Right renal cortex interstitium (tissue), 3 donors: Measurements from ENCODE around the gene NSMF. TPM values are rescaled to one million over a fixed set of nuclear protein-coding genes. Genes with fewer than 3 reads are reported as not detected.
A peak's percentile ranks its signal among the peaks of the same experiment; 100 is the strongest.
"Not testable (repeated sequence)": the region's sequence is repeated elsewhere in the genome, so short reads cannot be mapped to it uniquely, and the experiment has no call there.

Experiments
- DNase-seq, 3 donors: peaks; one replicate each; pipeline ENCODE4 v3.0.0-alpha.2; 2013; ENCODE audit warnings: low read depth in 3 of 3, low spot score in 2 of 3
- polyA plus RNA-seq, 3 donors: library from polyadenylated mRNA; unstranded; fragments of 120-200 nt; gene quantifications; one replicate each; pipeline ENCODE4 v1.2.1, GENCODE V29; 2013; ENCODE audit not compliant: insufficient read length in 3 of 3

The NSMF gene
- polyA plus RNA-seq, 3 donors = 51.0 to 58.8 (median 57.3) TPM

GRCh38 chr9:137459601-137460362, 648 bp upstream of the NSMF start:
- no peak for DNase-seq

DNA sequence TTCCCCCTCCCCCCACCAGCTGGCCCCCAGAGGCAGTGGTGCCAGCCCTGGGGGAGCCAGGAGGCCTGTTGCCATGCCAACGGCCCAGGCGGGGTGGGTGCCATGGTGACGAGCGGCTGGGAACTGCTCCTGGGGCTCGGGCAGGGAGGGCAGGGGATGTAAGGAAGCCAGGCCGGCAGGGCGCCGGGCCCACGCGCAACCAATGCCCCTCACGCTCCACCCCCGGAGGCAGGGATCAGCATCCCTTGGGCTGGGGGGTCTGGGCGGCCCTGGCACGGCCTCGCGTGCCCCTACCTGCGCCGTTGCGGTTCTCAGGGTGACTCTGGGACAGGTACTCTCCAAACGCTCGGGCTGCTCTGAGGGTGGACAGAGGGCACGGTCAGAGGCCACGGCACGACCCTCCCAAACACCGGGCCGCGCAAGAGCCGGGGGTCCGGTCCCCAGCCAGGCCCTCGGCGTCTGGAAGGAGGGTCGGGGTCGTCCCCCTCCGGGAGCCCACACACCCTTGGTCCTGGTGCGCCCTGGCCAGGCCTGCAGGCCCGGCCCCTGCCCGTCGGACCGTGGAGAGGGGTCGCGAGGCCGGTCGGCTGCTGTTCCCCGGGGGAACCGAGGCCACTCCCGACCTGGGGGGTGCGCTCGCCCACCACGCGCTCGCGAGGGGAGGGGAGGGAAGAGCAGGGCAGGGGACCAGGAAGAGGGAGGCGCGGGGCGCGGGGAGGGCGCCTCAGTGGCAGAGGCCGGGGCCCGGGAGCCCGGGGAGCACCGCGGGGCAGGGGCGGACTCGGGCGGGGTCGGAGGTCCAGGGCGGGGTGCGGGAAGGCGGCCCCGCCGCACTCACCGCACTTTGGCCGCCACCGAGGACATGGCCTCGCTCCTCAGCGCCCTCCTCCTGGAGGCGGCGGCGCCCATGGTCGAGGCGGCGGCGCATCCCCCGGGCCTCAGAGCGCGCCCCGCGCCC, 661 bp downstream of the NSMF start:
- no peak for DNase-seq

DNA sequence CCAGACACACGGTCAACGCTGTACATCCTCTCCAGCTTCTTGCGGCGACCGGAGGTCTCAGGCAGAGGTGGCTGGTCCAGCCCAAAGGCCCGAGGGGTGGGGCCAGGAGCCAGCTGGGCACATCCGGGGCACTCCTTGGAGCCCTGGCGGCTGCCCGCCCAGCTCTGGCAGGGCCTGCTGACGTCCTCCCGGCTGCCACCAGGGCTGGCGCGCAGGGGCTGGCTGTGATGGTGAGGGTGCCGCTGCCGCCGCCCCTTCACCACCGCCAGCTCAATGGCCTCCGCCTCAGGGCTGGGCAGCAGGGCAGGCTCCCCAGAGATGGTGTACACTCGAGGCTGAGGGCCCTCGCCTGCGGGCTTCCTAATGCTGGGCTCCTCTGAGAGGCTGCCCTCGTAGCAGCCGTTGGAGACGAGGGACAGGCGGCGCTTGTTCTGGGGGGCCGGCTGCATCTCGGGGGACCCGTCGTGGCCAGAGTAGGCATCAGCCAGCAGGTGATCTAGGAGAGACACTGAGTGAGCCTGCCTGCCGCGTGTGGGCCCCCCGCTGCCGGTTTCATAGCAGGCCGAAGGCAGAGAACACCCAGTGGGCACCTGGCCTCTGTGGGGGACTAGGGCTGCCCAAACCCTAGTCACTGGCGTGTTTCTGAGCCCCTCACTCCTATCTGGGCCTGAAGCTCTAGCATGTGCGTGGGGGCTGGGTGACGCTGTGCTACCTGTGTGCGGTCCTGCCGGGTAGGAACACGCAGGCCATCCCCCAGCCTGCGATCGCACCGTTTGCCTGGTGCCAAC, 1.5 kb downstream of the NSMF start:
- no peak for DNase-seq

- no peak for DNase-seq
Measured at GRCh38 chr9:137456864-137457405, 2.2 kb downstream of the NSMF start.

DNA sequence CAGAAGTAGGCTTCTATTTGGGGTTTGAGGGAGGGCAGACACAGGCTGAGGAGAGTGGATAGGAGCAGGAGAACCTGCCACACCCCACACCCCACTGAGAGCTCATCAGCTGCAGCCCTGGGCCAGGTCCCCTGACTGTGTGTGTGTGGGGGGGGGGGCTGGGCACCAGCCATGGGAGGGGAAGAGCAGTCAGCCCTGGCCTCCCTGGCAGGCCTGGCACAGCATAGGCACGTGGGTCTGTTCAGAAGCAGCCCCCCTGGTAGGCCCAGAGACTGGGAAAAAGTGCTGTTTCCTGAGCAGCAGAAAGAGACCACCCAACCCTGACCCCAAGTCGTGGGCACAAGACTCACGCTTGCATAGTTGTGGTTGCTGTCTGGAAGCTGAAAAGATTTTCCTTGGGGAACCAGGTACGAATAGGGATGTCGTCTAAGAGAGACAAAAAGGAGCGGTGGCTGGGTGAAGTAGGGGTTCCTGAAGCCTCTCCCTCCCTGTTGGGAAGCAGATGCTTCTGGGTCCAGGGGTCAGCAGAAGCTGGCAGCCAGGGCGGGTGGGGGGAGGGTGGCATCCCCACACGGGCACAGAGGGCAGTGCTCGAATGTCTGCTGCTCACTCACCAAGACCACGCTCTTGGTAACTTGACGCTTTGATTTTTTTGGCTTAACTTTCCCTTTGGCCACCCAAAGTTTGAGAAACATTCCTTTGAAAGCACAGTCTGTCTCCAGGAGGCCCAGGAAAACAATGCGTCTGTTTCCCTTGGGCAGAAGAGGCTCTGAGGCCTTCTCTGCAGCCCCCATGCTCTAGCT, 2.9 kb downstream of the NSMF start:
- DNase-seq = no peak

GRCh38 chr9:137455359-137455991, 3.7 kb downstream of the NSMF start:
- no peak for DNase-seq

DNA sequence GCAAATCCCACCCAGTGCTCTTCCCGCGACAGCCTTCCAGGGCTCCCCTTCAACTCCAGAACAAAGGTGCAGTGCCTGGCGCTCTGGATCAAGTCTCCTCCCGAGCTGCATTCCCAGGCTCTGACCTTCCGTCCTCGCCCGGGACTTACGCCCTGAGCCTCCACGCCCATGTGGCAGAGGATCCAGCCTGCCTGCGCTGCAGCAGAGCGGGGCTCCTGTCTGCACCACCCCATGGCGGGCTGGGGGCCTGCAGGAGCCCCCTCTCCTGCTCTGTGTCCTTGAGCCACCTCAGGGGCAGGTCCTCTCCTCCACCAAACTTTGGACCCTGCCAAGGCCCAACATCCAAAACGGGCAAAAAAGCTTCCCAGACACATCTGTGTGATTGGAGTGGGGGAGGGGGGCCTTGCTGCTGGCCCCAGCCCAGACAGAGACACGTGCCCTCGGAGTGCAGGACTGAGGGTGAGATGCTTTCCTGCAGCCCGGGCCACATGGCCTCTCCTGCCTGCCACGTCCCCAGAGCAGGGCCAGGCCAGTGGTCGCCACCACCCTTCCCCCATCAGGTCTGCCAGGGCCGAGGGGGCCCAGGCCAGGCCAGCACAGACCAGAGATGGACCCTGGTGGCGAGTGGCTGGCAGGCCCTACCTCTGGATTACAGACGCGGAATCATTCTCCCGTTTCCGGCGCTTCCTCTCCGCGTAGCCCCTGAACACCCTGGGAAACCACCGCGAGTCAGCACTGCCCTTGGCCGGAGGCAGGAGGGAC, 4.4 kb downstream of the NSMF start:
- no peak for DNase-seq

DNA sequence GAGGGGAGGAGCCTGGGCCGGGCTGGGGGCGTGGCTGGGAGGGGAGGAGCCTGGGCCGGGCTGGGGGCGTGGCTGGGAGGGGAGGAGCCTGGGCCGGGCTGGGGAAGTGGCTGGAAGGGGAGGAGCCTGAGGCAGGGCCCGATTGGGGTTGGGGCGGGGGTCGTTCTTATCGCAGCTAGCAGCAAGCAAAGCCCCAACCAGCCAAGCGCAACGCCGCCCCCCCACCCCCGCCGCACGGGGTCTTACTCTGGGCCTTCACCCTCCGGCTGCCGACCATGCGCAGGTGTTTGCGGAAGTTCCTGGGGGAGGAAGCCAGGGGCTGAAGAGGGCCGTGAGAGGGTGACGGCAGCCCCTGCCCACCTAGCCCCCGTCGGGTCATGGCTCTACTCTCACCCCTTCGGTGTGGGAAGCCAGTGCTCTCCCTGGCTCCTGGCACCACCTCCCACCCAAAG, 5.0 kb downstream of the NSMF start:
- no peak for DNase-seq

DNA sequence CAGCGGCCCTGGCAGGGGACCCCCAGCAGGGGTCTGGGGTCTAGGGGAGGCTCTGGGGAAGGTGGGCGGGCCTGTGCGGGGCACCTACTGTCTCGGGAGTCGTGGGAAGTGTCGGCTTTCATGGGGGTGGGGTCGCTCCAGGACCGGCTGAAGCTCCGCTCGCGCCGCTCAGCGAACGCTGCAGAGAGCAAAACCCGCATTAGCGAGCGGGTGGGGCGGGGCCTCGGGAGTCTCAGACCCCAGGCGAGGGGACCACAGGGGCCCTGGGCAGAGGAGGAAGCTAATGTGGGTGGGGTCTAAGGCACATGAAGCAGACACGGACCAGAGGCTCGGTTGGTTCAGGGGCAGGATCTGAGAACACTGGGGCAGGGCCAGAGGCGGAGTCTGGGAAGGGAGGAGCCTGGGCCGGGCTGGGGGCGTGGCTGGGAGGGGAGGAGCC, 5.5 kb downstream of the NSMF start:
- peak in 1 of 3 donors; percentile 56 for DNase-seq

DNA sequence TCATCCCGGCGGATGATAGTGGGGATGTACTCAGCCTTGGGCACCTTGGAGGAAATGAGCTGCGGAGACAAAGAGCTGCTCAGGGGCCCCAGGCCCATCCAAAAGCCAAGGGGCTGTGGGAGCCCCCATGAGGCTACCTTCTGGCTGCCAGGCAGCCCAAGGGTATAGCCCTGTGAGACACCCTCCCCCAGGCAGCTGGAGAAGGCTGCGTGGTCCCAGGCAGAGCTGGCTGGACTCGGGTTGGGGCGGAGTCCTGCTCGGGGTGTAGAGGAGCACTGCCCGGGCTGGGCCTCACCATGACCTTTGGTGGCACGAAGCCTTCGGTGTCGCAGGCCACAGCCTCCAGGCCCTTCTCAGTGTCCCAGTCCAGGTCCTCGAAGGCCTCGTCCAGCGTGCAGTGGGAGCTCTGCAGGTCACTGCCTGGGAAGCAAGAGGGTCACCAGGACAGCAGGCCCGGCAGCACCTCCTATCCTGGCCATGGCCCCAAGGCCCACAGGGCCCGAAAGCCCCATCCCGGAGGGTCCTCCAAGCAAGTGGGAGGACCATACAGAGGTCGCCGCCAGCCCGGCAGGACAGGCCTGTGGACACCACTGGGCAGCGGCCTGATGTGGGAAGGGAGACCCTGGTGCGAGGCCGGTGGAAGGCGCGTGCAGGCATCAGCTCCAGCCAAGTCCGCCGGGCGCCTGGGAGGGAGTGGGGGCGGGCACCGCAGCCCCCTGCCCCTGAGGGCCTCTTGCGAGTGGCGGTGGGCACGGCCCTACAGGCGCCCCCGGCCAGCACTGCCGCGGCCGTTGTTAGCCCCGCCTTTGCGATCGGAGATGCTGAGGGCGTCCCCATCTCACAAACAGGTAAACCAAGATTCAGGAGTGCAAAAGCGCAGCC, 6.1 kb downstream of the NSMF start:
- DNase-seq = no peak

- DNase-seq = no peak
Measured at GRCh38 chr9:137452006-137452760, 7.0 kb downstream of the NSMF start.

DNA sequence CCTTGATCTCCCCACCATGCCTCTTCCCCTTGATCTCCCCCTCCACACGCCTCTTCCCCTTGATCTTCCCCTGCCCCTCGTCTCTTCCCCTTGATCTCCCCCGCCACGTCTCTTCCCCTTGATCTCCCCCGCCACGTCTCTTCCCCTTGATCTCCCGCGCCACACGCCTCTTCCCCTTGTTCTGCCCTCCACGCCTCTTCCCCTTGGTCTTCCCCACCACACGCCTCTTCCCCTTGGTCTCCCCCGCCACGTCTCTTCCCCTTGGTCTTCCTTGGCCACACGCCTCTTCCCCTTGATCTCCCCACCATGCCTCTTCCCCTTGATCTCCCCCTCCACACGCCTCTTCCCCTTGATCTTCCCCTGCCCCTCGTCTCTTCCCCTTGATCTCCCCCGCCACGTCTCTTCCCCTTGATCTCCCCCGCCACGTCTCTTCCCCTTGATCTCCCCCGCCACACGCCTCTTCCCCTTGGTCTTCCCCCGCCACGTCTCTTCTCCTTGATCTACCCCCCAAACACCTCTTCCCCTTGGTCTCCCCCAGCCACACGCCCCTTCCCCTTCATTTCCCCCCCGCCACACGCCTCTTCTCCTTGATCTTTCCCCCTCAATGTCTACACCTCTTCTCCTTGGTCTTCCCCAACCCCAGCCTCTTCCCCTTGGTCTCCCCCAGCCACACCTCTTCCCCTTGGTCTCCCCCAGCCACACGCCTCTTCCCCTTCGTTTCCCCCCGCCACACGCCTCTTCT, 7.7 kb downstream of the NSMF start:
- DNase-seq = not testable (repeated sequence)

DNA sequence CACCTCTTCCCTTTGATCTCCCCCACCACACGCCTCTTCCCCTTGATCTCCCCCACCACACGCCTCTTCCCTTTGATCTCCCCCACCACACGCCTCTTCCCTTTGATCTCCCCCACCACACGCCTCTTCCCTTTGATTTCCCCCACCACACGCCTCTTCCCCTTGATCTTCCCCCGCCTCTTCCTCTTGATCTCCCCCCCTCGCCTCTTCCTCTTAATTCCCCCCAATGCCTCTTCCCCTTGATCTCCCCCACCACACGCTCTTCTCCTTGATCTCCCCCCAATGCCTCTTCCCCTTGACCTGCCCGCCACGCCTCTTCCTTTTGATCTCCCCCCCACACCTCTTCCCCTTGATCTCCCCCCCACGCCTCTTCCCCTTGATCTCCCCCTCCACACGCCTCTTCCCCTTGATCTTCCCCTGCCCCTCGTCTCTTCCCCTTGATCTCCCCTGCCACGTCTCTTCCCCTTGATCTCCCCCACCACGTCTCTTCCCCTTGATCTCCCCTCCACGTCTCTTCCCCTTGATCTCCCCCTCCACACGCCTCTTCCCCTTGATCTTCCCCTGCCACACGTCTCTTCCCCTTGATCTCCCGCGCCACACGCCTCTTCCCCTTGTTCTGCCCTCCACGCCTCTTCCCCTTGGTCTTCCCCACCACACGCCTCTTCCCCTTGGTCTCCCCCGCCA, 8.5 kb downstream of the NSMF start:
- not testable (repeated sequence) for DNase-seq

DNA sequence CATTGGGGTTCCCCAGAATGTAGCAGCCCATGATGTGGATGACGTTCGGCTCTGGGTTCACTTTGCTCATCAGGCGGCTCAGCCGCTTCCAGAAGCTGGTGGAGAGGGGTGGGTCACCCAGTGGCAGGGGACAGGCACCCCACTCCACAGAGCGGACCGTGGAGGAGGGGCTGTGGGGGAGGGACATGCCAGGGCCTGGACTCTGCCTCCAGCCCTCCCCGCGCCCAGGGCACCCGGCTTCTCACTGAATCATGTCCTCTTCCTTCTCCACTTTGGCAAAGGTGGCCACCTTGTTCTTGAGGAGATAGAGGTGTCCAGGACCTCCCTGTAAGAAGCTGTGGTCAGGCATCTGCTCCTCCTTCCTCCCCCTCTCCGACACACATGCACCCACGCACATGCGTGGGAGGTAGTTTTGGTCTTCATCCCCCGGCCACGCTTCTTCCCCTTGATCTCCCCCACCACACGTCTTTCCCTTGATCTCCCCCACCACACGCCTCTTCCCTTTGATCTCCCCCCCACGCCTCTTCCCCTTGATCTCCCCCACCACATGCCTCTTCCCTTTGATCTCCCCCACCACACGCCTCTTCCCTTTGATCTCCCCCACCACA, 9.1 kb downstream of the NSMF start:
- DNase-seq = no peak
